ENCODE data around the gene IL37. TPM values are rescaled to one million over a fixed set of nuclear protein-coding genes. Genes with fewer than 3 reads are reported as not detected.

Gene IL37
- total and polyA plus RNA-seq, 10 donors: not detected

DNA sequence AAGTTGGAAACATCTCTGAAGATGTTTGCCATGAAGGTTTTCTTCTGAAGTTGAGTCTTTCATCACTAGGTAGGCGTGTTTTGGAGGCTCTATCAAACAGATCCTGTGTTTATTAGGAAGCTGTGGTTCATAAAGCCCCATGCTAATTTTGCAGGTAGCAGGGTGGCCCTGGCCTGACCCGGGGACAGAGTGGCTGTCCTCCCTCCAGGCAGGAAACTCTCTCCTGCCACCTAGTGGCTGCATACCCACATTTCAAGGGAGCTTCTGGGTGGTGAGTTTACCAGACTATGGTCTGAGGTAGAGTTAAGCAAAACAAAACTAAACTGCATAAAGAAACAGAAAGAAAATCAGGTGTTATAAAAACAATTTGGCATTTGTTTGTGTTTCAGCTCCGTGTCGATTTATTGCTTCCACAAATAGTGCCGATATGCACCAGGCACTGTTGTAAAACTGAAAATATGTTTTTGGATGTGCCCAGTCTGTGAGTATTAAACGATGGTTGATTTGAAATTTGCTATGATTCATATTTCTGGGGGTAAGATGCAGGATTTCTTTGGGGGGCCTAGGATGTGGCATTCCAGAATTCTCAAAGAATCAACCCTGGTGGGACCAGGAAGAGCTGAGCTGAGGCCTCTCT, 26.0 kb upstream of the IL37 start:
- Histone ChIP-seq H3K36me3 (no peaks in the 10 kb centered on the region), H3K27me3 (replicated peaks in 1 of 7) (no peaks in the 10 kb centered on the region), H3K27ac (no peak overlapping the region), H3K4me3 (no peak overlapping the region), H3K9me3 (no peaks in the 10 kb centered on the region), H3K4me1 (peaks cover 0 to 41% (median 14%) of the 10 kb centered on the region in 6 donors)
- peak; percentile 87 for DNase-seq
- intact Hi-C loops (cut with DNase I; ENCODE audit: low total_unique reads): loop anchor here (5.0 kb wide), 1 partner anchor 133 kb away; no protein-coding TSS in a partner anchor
- WGBS, 5 donors: 49 to 63% (median 55%) methylated on average over 6 of the region's 6 CpGs
- TF ChIP-seq, protein P1, sequence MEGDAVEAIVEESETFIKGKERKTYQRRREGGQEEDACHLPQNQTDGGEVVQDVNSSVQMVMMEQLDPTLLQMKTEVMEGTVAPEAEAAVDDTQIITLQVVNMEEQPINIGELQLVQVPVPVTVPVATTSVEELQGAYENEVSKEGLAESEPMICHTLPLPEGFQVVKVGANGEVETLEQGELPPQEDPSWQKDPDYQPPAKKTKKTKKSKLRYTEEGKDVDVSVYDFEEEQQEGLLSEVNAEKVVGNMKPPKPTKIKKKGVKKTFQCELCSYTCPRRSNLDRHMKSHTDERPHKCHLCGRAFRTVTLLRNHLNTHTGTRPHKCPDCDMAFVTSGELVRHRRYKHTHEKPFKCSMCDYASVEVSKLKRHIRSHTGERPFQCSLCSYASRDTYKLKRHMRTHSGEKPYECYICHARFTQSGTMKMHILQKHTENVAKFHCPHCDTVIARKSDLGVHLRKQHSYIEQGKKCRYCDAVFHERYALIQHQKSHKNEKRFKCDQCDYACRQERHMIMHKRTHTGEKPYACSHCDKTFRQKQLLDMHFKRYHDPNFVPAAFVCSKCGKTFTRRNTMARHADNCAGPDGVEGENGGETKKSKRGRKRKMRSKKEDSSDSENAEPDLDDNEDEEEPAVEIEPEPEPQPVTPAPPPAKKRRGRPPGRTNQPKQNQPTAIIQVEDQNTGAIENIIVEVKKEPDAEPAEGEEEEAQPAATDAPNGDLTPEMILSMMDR (IDR thresholded peaks at IDR 0.05 in 8 of 11, conservative IDR thresholded peaks at IDR 0.05 in 3 of 11): peak; percentile 60 to 90 (median 82)
- TF ChIP-seq POLR2AphosphoS5 (IDR thresholded peaks at IDR 0.05): no peak
- TF ChIP-seq POLR2A (IDR thresholded peaks at IDR 0.05): no peak

GRCh38 chr2:112885506-112885902, 25.5 kb upstream of the IL37 start:
- WGBS, 5 donors: 62 to 77% (median 74%) methylated on average over 4 of the region's 4 CpGs
- intact Hi-C loops (cut with DNase I; ENCODE audit: low total_unique reads): no loop called here
- Histone ChIP-seq H3K4me1 (peaks cover 0 to 36% (median 12%) of the 10 kb centered on the region in 6 donors), H3K36me3 (no peaks in the 10 kb centered on the region), H3K4me3 (no peak overlapping the region), H3K9me3 (no peaks in the 10 kb centered on the region), H3K27me3 (replicated peaks in 1 of 7) (no peaks in the 10 kb centered on the region), H3K27ac (no peak overlapping the region)
- DNase-seq: no peak
- TF ChIP-seq POLR2A (IDR thresholded peaks at IDR 0.05): no peak
- TF ChIP-seq POLR2AphosphoS5 (IDR thresholded peaks at IDR 0.05): no peak
- TF ChIP-seq, protein P1 (IDR thresholded peaks at IDR 0.05 in 8 of 11, conservative IDR thresholded peaks at IDR 0.05 in 3 of 11): no peak

DNA sequence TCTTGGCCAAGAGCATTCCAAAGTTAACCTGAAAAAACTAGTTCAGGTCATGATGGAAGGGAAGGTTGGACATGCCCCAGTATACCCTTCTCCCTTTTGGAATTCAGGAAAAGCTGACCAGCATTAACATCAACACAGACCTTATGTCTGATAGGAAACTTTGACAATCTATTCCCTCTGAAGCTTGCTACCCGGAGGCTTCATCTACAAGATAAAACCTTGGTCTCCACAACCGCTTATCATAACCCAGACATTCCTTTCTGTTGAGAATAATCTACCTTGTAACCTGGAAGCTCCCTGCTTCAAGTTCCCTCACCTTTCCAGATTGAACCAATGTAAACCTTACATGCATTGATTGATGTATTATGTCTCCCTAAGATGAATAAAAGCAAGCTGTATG, 24.7 kb upstream of the IL37 start:
- Histone ChIP-seq H3K9me3 (no peaks in the 10 kb centered on the region), H3K36me3 (no peaks in the 10 kb centered on the region), H3K27me3 (replicated peaks in 1 of 7) (no peaks in the 10 kb centered on the region), H3K4me1 (peaks cover 0 to 28% (median 5%) of the 10 kb centered on the region in 6 donors), H3K4me3 (no peak overlapping the region), H3K27ac (no peak overlapping the region)
- TF ChIP-seq, protein P1 (IDR thresholded peaks at IDR 0.05 in 8 of 11, conservative IDR thresholded peaks at IDR 0.05 in 3 of 11): no peak
- TF ChIP-seq POLR2AphosphoS5 (IDR thresholded peaks at IDR 0.05) (no peak), POLR2A (IDR thresholded peaks at IDR 0.05) (no peak)
- no peak for DNase-seq
- intact Hi-C loops (cut with DNase I; ENCODE audit: low total_unique reads): no loop called here
- WGBS, 5 donors: 89 to 97% (median 91%) methylated on average over 2 of the region's 2 CpGs

GRCh38 chr2:112887964-112888749, 22.8 kb upstream of the IL37 start:
- TF ChIP-seq POLR2A (IDR thresholded peaks at IDR 0.05) (no peak), POLR2AphosphoS5 (IDR thresholded peaks at IDR 0.05) (no peak)
- TF ChIP-seq, protein P1 (IDR thresholded peaks at IDR 0.05 in 8 of 11, conservative IDR thresholded peaks at IDR 0.05 in 3 of 11): no peak
- intact Hi-C loops (cut with DNase I; ENCODE audit: low total_unique reads): no loop called here
- Histone ChIP-seq H3K36me3 (no peaks in the 10 kb centered on the region), H3K27ac (no peak overlapping the region), H3K9me3 (no peaks in the 10 kb centered on the region), H3K27me3 (replicated peaks in 1 of 7) (no peaks in the 10 kb centered on the region), H3K4me3 (no peak overlapping the region), H3K4me1 (peaks cover 0 to 19% (median 3%) of the 10 kb centered on the region in 6 donors)
- WGBS, 5 donors: 28 to 68% (median 58%) methylated on average over 2 of the region's 2 CpGs
- DNase-seq: no peak
